Measurements from ENCODE around the gene CACNA2D3. TPM values are rescaled to one million over a fixed set of nuclear protein-coding genes. Genes with fewer than 3 reads are reported as not detected.
"Not testable (repeated sequence)": the region's sequence is repeated elsewhere in the genome, so short reads cannot be mapped to it uniquely, and the experiment has no call there.

CACNA2D3 gene
- 3.8 TPM for polyA plus RNA-seq (2013, experiment 1 of 2; ENCODE audit: insufficient read length)
- polyA plus RNA-seq (2013, experiment 2 of 2; ENCODE audit: insufficient read length) = 1.9 TPM

DNA sequence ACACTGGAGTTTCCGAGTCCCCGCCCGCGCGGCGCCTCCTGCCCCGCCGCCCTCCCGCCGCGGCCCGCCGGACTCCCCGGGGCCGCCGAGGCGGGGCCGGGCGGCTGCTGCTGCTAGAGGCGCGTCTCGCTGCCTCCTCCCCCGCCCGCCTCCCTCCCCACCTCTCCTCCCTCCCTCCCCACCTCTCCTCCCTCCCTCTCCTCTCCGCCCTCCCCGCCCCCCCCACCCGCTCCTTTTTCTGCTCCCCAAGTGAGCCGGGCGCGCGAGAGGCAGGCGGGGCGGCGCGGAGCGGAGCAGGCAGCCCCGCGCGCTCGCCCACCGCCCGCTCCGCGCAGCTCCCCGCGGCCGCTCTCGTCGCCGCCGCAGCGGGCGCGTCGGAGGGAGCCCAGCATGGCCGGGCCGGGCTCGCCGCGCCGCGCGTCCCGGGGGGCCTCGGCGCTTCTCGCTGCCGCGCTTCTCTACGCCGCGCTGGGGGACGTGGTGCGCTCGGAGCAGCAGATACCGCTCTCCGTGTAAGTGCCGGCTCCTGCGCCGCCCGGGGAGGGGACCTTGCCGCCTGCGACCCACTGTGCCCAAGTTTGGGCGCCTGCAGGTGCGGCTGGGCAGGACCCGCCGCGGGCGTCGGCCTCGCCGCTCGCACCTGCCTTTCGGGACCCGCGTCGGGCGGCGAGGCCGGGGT is at the start of gene CACNA2D3:
TSS of gene CACNA2D3 (plus strand) at position 229 of the 679 bp plus-strand sequence.
- peak; percentile 20 for DNase-seq

DNA sequence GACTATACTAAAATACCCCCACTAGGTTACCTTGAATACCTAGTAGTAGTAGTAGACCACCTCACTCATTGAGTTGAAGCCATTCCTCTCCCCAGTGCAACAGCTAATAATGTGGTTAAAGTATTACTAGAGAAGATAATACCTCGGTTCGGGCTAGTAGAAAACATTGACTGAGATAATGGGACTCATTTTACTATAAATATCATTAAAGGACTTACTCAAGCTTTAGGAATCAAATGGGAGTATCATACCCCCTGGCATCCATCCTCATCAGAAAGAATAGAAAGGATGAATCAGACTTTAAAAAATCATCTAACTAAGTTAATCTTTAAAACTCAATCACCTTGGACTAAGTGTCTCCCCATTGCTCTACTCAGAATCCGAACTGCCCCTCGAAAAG is 49.0 kb upstream of the CACNA2D3 start:
- DNase-seq = no peak

DNA sequence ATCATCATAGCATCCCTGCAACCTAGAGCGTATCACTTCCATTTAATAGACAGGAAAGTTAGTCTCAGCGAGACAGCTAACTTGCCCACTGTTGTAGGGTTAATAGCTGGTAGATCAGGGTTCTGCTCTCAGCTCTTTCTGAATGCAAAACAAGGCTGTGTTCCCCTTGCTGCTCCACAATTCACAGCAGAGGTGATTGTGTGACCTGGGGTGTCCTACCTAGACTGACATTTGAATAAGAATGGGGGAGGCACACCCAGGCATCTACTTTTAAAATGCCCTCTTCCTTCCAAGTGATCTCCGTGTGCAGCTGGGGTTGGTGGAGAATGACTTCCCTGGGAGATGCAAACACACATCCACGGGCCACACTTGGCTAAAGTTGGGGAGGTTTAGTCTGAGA is 43.0 kb upstream of the CACNA2D3 start:
- no peak for DNase-seq

DNA sequence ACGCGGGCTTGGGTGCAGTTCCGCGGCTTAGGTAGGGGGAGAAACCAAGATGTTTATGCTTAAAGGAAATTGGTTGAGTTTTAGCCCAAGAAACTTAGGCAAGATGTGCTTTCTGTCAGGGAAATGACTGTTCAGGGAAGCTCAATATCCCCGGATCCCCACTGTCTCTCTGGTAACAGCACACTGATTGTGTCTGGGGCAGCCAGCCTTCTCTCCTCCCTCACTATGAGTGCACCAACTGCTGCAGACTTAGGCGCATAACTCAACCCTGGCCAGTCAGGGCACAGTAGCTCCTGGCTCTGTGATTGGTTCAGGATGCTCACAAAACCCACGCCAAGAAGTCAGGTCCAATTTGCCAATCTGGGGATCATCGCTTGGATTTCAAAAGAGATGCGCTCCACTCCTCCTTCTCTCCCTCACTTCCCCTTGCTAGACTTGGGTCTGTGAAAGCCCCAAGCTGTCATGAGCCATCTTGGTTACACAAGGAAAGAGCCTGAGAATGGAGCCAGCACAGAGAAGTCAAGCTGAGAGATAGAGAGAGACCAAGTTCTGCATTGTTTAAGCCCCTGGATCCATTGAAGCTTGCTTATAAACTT is 42.5 kb upstream of the CACNA2D3 start:
- DNase-seq = no peak

DNA sequence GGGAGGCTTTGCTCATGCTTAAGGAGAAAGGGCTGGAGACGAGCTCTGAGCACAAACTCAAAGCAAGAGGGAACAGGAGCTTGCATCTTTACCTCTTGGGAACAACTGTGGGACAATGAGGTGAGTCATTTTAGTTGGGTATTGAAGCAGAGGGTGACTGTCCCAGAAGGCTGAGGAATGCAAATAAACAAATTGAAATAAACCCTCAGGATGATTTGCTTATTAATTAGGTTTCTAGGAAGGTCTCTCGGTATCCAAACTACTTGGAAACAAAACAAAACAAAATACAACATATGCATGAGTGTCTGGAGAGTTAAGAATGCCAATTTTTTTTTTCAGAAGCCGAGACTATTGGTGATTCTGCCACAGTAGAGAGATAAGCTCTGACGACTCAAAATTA is 38.4 kb upstream of the CACNA2D3 start:
- DNase-seq = no peak

DNA sequence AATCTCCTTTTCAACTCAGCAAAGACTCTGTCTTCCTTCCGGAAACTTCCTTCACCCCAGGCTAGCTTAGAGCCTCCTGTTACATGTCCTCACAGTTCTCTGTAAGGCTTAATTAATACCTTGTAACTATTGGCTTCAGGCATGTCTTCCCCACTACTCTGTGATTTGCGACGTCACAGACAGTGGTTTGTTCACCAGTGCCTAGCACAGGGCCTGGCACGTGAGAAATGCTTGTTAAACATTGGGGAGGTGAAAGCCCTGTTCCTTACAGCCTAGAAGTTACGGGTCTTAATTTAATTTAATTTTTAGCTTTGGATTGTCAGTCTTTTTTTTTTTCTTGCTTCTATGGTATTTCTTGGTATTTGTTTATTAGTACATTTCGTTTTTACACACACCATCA is 36.4 kb upstream of the CACNA2D3 start:
- DNase-seq = no peak

DNA sequence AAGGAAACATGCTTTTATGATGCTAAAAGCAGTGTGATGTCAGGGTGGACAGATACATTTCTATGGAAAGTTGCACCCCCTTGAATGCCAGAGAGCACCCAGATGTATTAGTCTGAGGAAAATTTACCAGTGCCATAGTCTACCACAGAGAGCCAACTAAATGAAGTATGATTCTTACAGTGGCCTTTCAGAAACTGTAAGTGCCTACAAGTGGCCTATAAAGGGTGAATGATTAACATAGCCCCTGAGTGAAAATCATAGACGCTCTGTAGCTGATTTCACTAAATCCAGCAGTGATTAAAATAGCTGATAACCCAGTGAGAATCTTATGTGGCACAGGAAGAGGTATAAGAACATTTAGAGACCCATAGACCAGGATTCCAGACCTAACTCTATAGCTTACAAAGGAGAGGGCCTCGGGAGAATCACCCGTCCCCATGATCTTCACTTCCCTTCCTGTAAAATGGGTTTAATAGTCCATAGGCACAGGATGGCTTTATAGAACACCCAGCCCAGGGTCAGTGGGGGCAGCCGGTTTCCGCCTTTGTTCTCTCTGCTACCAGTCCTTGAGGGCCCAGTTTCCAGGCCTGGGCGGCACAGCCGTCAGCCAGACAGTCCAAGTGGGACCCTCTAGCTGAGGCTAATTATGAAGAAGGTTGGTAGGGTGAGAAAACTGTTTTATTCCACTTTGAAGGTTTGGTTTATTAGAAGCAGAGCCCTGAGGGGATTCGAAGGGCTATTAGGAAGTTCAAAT is 35.5 kb upstream of the CACNA2D3 start:
- DNase-seq = no peak

DNA sequence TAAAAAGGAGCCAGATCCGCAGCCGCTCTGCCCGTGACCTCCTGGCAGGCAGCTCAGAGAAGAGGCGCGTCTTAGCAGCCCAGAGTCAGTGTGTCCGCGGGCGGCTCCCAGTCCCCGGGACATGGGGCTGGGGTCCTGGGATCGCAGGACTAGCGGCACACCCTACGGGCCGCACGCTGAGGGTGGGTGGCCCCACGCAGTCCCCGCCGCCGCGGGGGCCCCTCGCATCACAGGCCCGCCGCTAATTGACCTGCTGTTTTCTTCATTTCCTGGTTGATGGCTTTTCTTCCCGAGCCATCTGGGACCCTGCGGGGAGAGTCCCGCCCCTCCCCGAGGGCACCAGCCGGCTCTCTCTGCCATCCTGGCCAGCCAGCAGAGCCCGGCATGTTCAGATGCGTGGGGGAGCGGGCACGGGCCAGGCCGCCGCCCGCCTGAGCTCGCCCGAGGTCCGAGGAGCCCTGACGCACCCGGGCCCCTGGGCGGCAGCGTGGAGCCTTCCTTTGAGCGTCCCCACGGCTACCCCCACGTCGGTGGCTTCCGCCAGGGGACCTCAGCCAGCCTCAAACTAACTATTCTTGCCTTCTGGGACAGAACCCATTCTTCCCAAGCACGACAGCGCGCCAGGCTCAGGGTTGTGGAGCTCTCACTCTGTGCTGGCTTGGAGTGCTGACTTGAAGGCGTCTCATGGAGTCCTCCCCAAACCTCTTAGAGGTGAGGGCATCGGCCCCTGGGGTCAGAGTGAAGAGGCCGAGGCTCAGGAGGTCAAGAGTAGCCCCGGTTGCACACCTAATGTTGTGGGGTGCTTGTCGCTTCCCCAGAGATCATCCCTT is 34.6 kb upstream of the CACNA2D3 start:
- DNase-seq = peak; percentile 0

DNA sequence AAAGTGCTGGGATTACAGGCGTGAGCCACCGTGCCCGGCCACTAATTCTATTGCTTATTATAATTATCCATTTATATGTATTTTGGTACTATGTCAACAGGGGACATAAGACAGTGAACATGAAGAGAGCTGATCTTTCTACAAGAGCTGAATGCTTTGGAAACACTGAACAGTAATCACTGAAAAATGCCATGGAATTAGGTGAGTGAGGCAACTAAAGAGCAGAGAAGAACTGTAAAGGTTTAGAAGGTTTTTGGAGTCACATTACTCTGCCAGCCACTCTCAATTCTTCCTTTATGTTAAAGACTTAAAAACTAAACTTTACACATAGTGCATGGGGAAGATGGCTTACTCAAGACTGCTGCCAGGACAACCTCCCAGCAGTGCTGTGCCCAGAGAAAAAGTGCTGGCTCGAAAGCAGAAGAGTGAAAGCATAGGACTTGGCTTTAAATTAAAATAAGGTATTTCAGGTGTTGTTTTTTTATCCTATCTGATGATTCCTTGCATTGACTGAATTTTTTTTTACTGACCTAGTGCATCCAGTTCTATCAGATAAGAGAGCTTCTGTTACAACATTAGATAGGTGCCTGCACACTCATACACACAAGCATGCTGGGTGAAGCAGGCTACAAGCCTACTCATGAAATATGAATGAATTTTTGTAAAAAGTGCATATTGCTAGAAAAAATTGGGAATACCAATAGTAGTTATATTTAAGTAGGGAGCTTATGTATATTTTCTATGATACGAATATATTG is 28.7 kb upstream of the CACNA2D3 start:
- DNase-seq = no peak

DNA sequence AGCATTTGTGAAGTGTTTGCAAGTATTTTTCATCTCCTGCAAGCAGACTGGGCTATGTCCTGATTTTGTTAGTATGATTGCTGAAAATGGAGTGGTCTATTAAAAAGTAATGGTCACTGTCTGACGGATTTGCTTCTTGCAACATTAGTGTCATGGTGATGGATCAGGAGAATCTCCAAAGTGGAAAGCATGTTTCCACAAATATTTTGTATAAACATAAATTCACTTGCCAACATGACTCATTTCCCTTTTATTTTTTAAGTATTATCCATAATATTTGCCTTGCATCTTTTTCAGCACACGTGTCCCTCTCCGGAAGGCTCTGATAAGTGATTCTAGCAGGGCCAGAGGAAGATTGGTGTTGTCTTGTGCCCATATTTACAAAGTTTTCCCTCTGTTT is 27.4 kb upstream of the CACNA2D3 start:
- DNase-seq = no peak

DNA sequence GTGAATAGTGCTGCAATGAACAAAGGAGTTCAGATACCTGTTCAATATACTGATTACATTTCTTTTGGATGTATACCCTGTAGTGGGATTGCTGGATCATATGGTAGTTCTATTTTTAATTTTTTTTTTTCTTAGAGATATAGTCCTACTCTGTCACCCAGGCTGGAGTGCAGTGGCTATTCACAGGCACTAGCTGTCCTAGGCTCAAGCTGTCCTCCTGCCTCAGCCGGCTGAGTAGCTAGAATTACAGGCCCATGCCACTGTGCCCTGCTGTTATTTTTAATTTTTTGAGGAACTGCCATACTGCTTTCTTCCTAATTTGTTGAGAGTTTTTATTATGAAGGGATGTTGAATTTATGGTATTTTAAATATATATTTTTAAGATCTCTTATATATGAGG is 23.0 kb upstream of the CACNA2D3 start:
- DNase-seq = no peak

DNA sequence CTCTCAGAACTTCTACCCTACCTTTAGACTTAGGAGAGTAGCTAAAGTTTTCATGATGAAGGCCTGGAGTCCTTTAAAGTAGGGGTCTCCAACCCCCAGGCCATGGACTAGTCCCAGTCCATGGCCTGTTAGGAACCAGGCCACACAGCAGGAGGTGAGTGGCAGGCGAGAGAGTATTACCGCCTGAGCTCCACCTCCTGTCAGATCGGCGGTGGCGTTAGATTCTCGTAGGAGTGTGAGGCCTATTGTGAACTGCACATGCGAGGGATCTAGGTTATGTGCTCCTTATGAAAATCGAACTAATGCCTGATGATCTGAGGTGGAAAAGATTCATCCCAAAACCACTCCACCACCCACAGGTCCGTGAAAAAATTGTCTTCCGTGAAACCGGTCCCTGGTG is 18.3 kb upstream of the CACNA2D3 start:
- no peak for DNase-seq

DNA sequence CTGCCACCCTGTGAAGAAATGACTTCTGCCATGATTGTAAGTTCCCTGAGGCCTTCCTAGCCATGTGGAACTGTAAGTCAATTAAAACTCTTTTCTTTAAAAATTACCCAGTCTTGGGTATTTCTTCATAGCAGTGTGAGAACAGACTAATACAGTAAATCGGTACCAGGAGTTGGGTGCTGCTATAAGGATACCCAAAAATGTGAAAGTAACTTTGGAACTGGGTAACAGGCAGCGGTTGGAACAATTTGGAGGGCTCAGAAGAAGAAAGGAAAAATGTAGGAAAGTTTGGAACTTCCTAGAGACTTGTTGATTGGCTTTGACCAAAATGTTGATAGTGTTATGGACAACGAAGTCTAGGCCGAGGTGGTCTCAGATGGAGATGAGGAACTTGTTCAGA is 6.2 kb upstream of the CACNA2D3 start:
- DNase-seq = not testable (repeated sequence)

DNA sequence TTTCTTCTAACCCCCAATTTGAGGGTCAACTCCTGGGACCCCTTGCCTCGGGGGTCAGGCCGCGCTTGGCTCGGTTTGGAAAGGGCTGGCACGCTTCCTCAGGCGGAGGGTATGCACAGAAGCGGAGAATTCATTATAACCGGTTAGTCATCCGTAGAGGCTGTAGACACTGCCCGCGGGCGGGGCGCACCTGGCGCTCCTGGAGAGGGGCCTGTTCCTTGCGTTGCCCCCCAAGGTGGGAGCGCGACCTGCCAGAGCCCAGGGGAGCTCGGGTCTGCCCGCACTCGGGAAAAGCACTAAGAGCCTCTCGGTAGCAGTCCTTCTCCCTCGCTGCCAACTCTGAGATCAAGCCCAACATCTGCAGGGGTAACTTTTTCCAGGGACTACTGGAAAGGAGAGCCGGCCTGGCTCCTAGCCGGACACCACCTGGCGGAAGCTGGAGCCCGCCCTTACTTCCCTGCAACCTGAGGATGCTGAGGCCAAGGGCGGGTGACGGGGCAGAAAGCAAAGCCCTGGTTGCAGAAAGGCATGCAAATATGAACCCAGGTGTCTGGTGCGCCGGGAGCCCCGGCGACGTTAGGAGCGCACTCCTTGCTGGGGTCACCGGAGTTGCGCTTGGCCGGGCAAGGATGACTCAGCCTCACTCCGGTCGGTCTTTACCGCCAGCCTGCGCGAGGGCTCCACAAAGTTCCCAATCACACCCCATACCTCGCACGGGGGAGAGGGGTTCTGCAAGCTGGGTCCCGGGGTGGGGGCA is 1.5 kb upstream of the CACNA2D3 start:
- DNase-seq = no peak

DNA sequence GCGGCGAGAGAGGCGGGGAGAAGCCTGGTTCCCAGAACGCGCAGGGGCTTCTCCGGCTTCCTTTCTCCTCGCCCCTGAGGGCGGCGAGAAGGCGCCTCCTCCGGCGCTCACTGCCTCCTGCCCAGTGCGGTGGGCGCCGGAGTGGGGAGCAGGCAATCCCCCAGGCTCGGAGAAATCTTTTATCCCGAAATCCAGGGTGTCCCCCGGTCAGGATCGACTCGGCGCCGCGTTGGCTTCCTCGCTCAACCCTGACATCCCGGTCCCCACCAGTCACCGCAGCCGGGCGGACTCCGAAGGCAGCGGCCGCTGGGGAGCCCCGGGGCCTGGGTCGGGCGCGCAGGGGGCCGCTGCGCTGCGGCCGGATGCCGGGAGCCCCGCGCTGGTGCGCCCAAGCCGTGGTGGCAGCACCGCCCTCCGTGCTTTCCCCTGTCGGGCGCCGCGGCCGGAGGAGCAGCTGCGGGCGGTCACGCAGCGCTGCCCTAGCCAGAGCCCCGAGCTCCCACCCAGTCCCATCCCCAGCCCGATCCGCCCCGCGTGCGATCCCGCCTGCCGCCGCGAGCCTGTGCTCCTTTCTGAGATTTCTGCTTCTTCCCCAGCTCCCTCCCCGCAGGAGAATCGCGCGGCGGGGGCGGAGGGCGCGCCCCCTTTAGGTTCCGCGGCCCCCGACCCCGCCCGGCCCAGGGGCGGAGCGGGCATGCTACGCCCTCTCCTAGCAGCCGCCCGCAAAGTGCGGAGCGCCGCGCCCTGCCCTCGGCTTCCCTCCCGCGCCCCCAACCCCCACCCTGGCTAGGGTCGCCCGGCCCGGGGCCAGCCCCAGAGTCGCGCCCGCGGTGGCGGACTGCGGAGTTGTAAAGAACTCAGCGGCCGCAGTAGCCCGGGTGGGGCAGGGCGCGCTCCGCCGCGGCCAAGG is 683 bp upstream of the CACNA2D3 start:
- no peak for DNase-seq

DNA sequence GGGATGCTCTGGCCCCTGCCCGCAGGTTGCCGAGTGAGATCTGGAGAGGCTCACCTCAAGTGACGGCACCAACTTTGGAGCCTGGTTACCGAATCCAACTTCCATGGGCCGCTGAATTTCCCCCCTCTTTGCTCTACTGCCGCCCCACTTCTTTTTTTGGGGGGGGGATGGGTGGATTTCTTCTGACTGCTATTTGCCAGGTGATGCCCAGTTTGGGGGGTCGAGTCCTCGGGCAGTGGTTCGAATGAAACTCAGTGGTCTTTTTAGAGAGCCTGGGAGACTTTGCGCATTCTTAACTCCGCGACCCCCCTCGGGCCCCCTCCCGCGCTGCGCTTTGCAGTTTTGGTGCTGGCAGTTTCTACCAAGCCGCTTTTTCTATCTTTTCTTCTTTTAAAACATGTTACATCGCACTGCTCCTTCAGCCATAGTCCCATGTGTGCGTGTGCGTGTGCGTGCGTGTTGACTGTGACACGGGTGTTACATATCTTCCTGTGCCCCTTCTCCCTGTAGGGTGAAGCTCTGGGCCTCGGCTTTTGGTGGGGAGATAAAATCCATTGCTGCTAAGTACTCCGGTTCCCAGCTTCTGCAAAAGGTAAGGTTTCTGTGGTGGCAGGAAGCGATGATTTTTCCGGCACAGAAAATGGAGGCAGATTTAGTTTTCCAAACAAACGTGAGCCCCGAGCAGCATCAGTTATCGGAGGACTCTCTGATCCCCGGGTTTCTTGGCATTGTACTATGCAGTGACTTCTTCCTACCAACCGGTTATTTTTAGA is 837 bp downstream of the CACNA2D3 start:
- no peak for DNase-seq

DNA sequence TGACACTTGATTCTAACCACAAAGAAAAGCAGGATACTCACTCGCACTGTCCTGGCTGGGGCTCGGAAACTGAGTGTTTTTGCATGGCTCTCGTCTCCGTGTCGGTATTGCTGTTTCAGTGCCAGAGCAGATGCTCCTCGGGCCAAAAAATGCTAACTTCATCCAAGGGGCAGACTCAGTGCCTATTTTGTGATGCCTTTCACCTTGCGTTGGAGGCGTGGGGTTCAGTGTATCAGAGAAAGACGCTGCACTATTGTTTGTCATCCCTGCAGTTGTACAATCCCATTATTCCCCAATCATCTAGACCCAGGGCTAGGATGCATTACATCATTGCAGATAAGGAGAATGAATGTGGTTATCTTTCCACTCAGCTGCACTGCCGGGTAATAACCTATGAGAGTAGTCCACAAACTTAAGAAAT is 1.4 kb downstream of the CACNA2D3 start:
- peak; percentile 4 for DNase-seq

DNA sequence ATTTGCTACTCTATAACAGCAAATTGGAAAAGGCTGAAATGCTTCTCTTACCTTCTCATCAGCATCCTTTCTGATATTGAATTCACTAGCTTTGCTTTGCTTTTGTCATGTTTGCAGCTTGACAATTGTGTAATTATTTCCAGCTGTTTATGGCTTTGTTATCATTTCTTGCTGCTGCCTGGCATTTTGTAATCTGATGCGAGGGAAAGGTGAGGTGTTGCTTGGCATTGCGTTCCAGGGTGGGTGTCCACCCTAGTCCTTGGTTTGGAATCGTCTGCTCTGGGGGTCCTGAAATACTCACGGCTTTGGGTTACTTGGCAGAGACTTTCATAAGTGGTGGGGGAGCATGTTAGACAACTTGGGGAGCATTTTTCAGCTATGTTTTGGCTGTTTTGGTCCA is 2.9 kb downstream of the CACNA2D3 start:
- no peak for DNase-seq

DNA sequence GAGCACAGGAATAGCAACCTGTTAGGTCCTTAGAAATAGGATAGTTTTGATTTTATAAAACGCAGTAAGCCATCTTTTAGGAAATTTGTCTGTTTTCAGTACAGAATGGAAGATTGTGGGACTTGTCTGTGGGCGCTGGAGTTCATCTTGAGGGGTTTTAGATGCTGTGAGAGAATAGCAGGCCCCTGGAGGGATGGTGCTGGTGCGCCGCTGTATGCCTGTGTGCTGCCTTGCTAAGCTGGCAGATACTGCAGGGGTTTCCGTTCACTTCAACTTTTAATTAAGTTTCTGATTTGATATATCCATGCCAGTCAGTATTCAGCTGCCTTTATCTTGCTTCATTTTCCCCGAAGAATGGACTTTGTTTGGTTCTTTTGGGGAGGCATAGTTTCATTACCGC is 4.2 kb downstream of the CACNA2D3 start:
- no peak for DNase-seq

All from fibroblast of skin of back (primary cell).